Activated T-helper 17 cell treated with anti-CD3 and anti-CD28 coated beads, Interleukin-2, amount 50 U/mL, for 72 hours (primary cell): ENCODE results near the gene SURF6. TPM values are rescaled to one million over a fixed set of nuclear protein-coding genes. Genes with fewer than 3 reads are reported as not detected.
A peak's percentile ranks its signal among the peaks of the same experiment; 100 is the strongest.
"Not testable (repeated sequence)": the region's sequence is repeated elsewhere in the genome, so short reads cannot be mapped to it uniquely, and the experiment has no call there.

Experiments used
- ATAC-seq: fragments of 150-1000 bp; cut with Tn5 transposase; replicated peaks from 2 replicates; pipeline ENCODE4 v1.10.0; 2021; ENCODE audit warnings: mild to moderate bottlenecking, moderate library complexity
- H3K27ac Mint-ChIP-seq: one replicate; pipeline ENCODE4 v1.8.0; 2022; ENCODE audit warnings: mixed read lengths
- H3K27me3 Mint-ChIP-seq: one replicate; pipeline ENCODE4 v1.8.0; 2022; ENCODE audit warnings: mixed read lengths
- H3K36me3 Mint-ChIP-seq: one replicate; pipeline ENCODE4 v1.8.0; 2022; ENCODE audit warnings: low read depth, mild to moderate bottlenecking, mixed read lengths
- H3K4me1 Mint-ChIP-seq: one replicate; pipeline ENCODE4 v1.8.0; 2022; ENCODE audit warnings: mixed read lengths
- H3K4me3 Mint-ChIP-seq: one replicate; pipeline ENCODE4 v1.8.0; 2022; ENCODE audit warnings: mild to moderate bottlenecking, mixed read lengths
- H3K9me3 Mint-ChIP-seq: one replicate; pipeline ENCODE4 v1.8.0; 2022; ENCODE audit warnings: mixed read lengths
- total RNA-seq, 2 donors: library from RNA; stranded (reverse); gene quantifications; one replicate each; pipeline ENCODE4 v1.2.3, GENCODE V29; 2022

The SURF6 gene
- total RNA-seq, 2 donors from 2014 or later = 17.4 to 26.3 TPM

- Mint-ChIP-seq H3K4me3 (peak overlapping the region; percentile 93), H3K4me1 (peaks cover 24% of the 10 kb centered on the region), H3K27ac (peak overlapping the region; percentile 99), H3K27me3 (no peaks in the 10 kb centered on the region), H3K9me3 (no peaks in the 10 kb centered on the region), H3K36me3 (peaks cover 88% of the 10 kb centered on the region)
- ATAC-seq = peak; percentile 54
Measured at GRCh38 chr9:133347515-133347984, 11.6 kb upstream of the SURF6 start.

- no peak for ATAC-seq
- no peaks in the 10 kb centered on the region for H3K27me3 Mint-ChIP-seq
- no peaks in the 10 kb centered on the region for H3K9me3 Mint-ChIP-seq
- peaks cover 24% of the 10 kb centered on the region for H3K4me1 Mint-ChIP-seq
- H3K27ac Mint-ChIP-seq = peak overlapping the region; percentile 89
- peak overlapping the region; percentile 93 for H3K4me3 Mint-ChIP-seq
- peaks cover 88% of the 10 kb centered on the region for H3K36me3 Mint-ChIP-seq
Measured at GRCh38 chr9:133346021-133346785, 10.2 kb upstream of the SURF6 start.

DNA sequence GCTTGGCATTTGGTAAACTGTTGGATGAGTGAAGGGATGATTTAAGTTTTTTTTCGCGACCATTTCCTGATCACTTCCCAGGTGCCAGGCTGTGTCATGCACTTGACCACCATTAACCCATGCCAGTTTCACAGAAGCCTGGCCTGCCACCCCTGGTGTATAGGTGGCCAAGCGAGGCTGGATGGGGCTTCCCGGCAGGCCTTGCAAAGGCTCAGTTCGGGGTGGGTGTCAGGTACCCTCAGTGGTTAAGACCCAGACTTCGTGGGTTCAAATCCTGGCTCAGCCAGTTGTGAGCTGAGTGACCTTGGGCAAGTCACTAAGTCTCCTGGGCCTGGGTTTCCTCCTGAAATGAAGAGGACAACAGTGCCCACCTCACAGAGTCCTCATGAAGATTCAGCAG lies 9.6 kb upstream of the SURF6 start:
- no peak overlapping the region for H3K27ac Mint-ChIP-seq
- no peaks in the 10 kb centered on the region for H3K27me3 Mint-ChIP-seq
- ATAC-seq = no peak
- H3K4me1 Mint-ChIP-seq = peaks cover 24% of the 10 kb centered on the region
- peaks cover 88% of the 10 kb centered on the region for H3K36me3 Mint-ChIP-seq
- H3K9me3 Mint-ChIP-seq = no peaks in the 10 kb centered on the region
- no peak overlapping the region for H3K4me3 Mint-ChIP-seq

GRCh38 chr9:133344979-133345378 lies 9.0 kb upstream of the SURF6 start:
- Mint-ChIP-seq H3K36me3 (peaks cover 87% of the 10 kb centered on the region), H3K4me1 (peaks cover 22% of the 10 kb centered on the region), H3K4me3 (no peak overlapping the region), H3K9me3 (no peaks in the 10 kb centered on the region), H3K27me3 (no peaks in the 10 kb centered on the region), H3K27ac (no peak overlapping the region)
- ATAC-seq = no peak

DNA sequence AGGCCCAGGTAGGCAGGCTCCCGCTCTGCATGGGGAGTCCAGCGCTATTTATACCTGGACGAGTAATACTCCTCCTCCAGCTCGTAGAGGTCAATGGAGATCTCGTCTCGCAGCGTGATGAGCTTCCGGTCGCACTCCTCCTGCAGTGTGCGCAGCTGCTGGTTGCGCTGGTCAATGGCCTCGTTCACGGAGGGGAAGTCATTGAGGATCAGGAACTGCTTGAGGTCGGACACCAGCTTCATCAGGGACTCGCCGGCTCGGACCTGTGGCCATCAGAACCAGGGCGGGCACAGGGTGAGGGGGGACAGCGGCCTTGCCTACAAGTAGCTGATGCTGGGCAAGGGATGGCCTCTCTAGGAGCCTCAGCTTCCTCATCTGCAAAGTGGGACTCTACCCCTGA lies 8.1 kb upstream of the SURF6 start:
- H3K4me1 Mint-ChIP-seq = peaks cover 13% of the 10 kb centered on the region
- ATAC-seq = no peak
- H3K36me3 Mint-ChIP-seq = peaks cover 87% of the 10 kb centered on the region
- no peaks in the 10 kb centered on the region for H3K9me3 Mint-ChIP-seq
- no peak overlapping the region for H3K27ac Mint-ChIP-seq
- no peaks in the 10 kb centered on the region for H3K27me3 Mint-ChIP-seq
- no peak overlapping the region for H3K4me3 Mint-ChIP-seq

- Mint-ChIP-seq H3K36me3 (peaks cover 83% of the 10 kb centered on the region), H3K27ac (no peak overlapping the region), H3K4me1 (peaks cover 10% of the 10 kb centered on the region), H3K4me3 (no peak overlapping the region), H3K27me3 (no peaks in the 10 kb centered on the region), H3K9me3 (no peaks in the 10 kb centered on the region)
- ATAC-seq = no peak
Measured at GRCh38 chr9:133342570-133342969, 6.6 kb upstream of the SURF6 start.

GRCh38 chr9:133342069-133342406 lies 6.0 kb upstream of the SURF6 start:
- ATAC-seq = no peak
- peaks cover 8% of the 10 kb centered on the region for H3K4me1 Mint-ChIP-seq
- no peaks in the 10 kb centered on the region for H3K9me3 Mint-ChIP-seq
- no peaks in the 10 kb centered on the region for H3K27me3 Mint-ChIP-seq
- H3K4me3 Mint-ChIP-seq = no peak overlapping the region
- H3K27ac Mint-ChIP-seq = peak overlapping the region; percentile 43
- H3K36me3 Mint-ChIP-seq = peaks cover 80% of the 10 kb centered on the region

GRCh38 chr9:133341369-133342068 lies 5.5 kb upstream of the SURF6 start:
- Mint-ChIP-seq H3K27me3 (no peaks in the 10 kb centered on the region), H3K36me3 (peaks cover 75% of the 10 kb centered on the region), H3K4me3 (no peak overlapping the region), H3K27ac (peak overlapping the region; percentile 43), H3K9me3 (no peaks in the 10 kb centered on the region), H3K4me1 (peaks cover 3% of the 10 kb centered on the region)
- no peak for ATAC-seq

DNA sequence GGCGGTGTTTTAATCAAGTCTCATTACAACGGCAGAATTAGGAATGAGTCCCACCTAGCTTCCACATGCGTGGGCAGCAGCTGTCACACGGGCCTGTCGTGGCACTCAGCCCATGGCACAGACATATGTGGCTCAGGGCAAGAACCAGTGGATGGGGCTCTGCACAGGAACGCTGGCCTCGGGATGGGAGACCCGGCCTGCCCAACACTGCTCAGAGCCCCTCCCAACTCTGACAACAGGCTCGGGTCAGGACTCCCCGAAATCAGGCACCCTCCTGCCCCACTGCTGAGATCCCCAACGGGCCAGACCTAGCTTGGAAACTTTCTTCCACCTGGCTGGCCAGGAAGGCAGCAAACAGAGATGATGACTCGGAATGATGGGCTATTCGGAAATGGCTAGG lies 4.9 kb upstream of the SURF6 start:
- Mint-ChIP-seq H3K4me3 (no peak overlapping the region), H3K4me1 (no peaks in the 10 kb centered on the region), H3K27ac (peak overlapping the region; percentile 24), H3K27me3 (no peaks in the 10 kb centered on the region), H3K9me3 (no peaks in the 10 kb centered on the region), H3K36me3 (peaks cover 75% of the 10 kb centered on the region)
- no peak for ATAC-seq

- Mint-ChIP-seq H3K9me3 (no peaks in the 10 kb centered on the region), H3K27me3 (no peaks in the 10 kb centered on the region), H3K4me1 (no peaks in the 10 kb centered on the region), H3K36me3 (peaks cover 75% of the 10 kb centered on the region), H3K4me3 (no peak overlapping the region), H3K27ac (peak overlapping the region; percentile 24)
- ATAC-seq = no peak
Measured at GRCh38 chr9:133340256-133340655, 4.3 kb upstream of the SURF6 start.

GRCh38 chr9:133339641-133340040 lies 3.7 kb upstream of the SURF6 start:
- ATAC-seq = no peak
- Mint-ChIP-seq H3K27me3 (no peaks in the 10 kb centered on the region), H3K4me1 (no peaks in the 10 kb centered on the region), H3K36me3 (peaks cover 75% of the 10 kb centered on the region), H3K27ac (peak overlapping the region; percentile 24), H3K4me3 (no peak overlapping the region), H3K9me3 (no peaks in the 10 kb centered on the region)

DNA sequence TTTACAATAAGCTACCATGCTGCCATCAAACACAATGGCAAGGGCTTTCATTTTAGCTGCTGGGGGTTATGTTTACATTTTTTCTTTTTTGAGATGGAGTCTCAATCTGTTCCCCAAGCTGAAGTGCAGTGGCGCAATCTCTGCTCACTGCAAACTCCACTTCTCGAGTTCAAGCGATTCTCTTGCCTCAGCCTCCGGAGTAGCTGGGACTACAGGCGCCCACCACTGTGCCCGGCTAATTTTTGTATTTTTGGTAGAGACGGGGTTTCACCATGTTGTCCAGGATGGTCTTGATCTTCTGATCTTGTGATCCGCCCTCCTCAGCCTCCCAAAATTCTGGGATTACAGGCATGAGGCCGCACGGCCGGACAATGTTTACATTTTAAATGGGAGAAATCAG lies 1.1 kb downstream of the SURF6 start:
- not testable (repeated sequence) for ATAC-seq

GRCh38 chr9:133334161-133334560 lies 1.8 kb downstream of the SURF6 start:
- peaks cover 81% of the 10 kb centered on the region for H3K36me3 Mint-ChIP-seq

More for the DNA sequence above, 1.1 kb downstream of the SURF6 start:
- H3K27me3 Mint-ChIP-seq, H3K9me3 Mint-ChIP-seq, H3K4me1 Mint-ChIP-seq: not testable (repeated sequence)
- peak overlapping the region; percentile 89 for H3K27ac Mint-ChIP-seq
- H3K4me3 Mint-ChIP-seq = peak overlapping the region; percentile 93
- H3K36me3 Mint-ChIP-seq = peaks cover 85% of the 10 kb centered on the region

GRCh38 chr9:133333566-133333965 lies 2.4 kb downstream of the SURF6 start:
- H3K4me1 Mint-ChIP-seq = peaks cover 4% of the 10 kb centered on the region
- H3K27me3 Mint-ChIP-seq = no peaks in the 10 kb centered on the region
- H3K9me3 Mint-ChIP-seq = no peaks in the 10 kb centered on the region
- H3K36me3 Mint-ChIP-seq = peaks cover 81% of the 10 kb centered on the region
- no peak overlapping the region for H3K4me3 Mint-ChIP-seq
- H3K27ac Mint-ChIP-seq = no peak overlapping the region
- ATAC-seq = no peak

More at GRCh38 chr9:133334161-133334560, 1.8 kb downstream of the SURF6 start:
- H3K27ac Mint-ChIP-seq = peak overlapping the region; percentile 36
- no peak for ATAC-seq
- peak overlapping the region; percentile 93 for H3K4me3 Mint-ChIP-seq
- no peaks in the 10 kb centered on the region for H3K27me3 Mint-ChIP-seq
- no peaks in the 10 kb centered on the region for H3K9me3 Mint-ChIP-seq
- H3K4me1 Mint-ChIP-seq = peaks cover 4% of the 10 kb centered on the region

DNA sequence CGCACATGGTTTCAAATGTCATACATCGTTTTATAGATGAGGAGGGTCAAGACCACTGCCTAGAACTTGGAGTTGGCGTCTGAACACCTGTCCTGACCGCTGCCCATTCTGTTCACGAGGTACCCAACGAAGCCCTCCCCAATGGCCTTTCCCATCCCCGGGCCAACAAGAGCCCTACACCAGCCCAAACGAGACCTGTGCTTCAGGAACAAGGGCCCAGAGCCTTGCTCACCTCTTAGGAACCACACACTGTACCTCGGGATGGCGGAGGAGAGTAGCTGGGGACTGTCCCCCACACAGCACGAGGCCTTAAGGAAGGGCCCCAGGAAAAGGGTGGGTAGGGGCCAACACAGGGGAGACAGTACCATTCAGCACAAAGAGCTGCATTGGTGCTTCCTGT lies 3.0 kb downstream of the SURF6 start:
- Mint-ChIP-seq H3K4me3 (no peak overlapping the region), H3K4me1 (peaks cover 4% of the 10 kb centered on the region), H3K27me3 (no peaks in the 10 kb centered on the region), H3K27ac (no peak overlapping the region), H3K9me3 (no peaks in the 10 kb centered on the region), H3K36me3 (peaks cover 77% of the 10 kb centered on the region)
- ATAC-seq = no peak
